Nucleus accumbens (tissue), 56 donors: ENCODE data around the gene SEMA4B.
A peak's percentile ranks its signal among the peaks of the same experiment; 100 is the strongest.

Source experiments
- DNase-seq, 56 donors: peaks; one replicate each; lab custom pipeline; 2025; lab: John Stamatoyannopoulos, UW

Gene SEMA4B

GRCh38 chr15:90203473-90203872 lies 2.3 kb downstream of the SEMA4B start:
- DNase-seq: no peak

- peak in 22 of 56 donors; percentile 5 to 70 (median 28) for DNase-seq
These were observed 2.8 kb downstream of the SEMA4B start for GRCh38 chr15:90203922-90204321.

GRCh38 chr15:90205050-90205848 lies 4.1 kb downstream of the SEMA4B start:
- DNase-seq: peak in 12 of 56 donors; percentile 16 to 41 (median 28)

- no peak for DNase-seq
These were observed 4.8 kb downstream of the SEMA4B start for GRCh38 chr15:90205886-90206285.

- DNase-seq: no peak
These were observed 6.1 kb downstream of the SEMA4B start for GRCh38 chr15:90207252-90207651.

GRCh38 chr15:90208356-90208755 lies 7.2 kb downstream of the SEMA4B start:
- DNase-seq: no peak

GRCh38 chr15:90209591-90209990 lies 8.5 kb downstream of the SEMA4B start:
- DNase-seq: no peak

- DNase-seq: no peak
These were observed 9.5 kb downstream of the SEMA4B start for GRCh38 chr15:90210593-90210992.

- DNase-seq: no peak
These were observed 9.9 kb downstream of the SEMA4B start for GRCh38 chr15:90211009-90211408.

- peak in 1 of 56 donors; percentile 30 for DNase-seq
These were observed 10.5 kb downstream of the SEMA4B start for GRCh38 chr15:90211440-90212143.

GRCh38 chr15:90212221-90213098 lies 11.3 kb downstream of the SEMA4B start:
- no peak for DNase-seq

GRCh38 chr15:90213122-90213817 lies 12.1 kb downstream of the SEMA4B start:
- DNase-seq: no peak

GRCh38 chr15:90213818-90214204 lies 12.7 kb downstream of the SEMA4B start:
- no peak for DNase-seq

- DNase-seq: no peak
These were observed 13.5 kb downstream of the SEMA4B start for GRCh38 chr15:90214553-90215196.

- DNase-seq: no peak
These were observed 16.7 kb downstream of the SEMA4B start for GRCh38 chr15:90217671-90218394.

GRCh38 chr15:90219421-90220141 lies 18.5 kb downstream of the SEMA4B start:
- peak in 11 of 56 donors; percentile 9 to 55 (median 12) for DNase-seq

- peak in 55 of 56 donors; percentile 16 to 85 (median 66) for DNase-seq
These were observed 20.2 kb downstream of the SEMA4B start for GRCh38 chr15:90221246-90221900.

- no peak for DNase-seq
These were observed 21.4 kb downstream of the SEMA4B start for GRCh38 chr15:90222547-90222946.
